Smooth muscle cell (in vitro differentiated cells): Measurements from ENCODE around the gene RARRES2. TPM values are rescaled to one million over a fixed set of nuclear protein-coding genes. Genes with fewer than 3 reads are reported as not detected.

Experiments
- DNase-seq: peaks from one replicate; lab custom pipeline; 2025; ENCODE audit not compliant: unreplicated experiment; lab: John Stamatoyannopoulos, UW
- H2AFZ ChIP-seq: fragments of 200-600 bp; sonication (generic); 2 replicates; pipeline ENCODE4 v1.6.0; 2016; ENCODE audit warnings: antibody characterized with exemption, low read depth, mild to moderate bottlenecking
- H3F3A ChIP-seq: fragments of 200-600 bp; sonication (generic); 2 replicates; pipeline ENCODE4 v1.6.0; 2017; ENCODE audit warnings: antibody characterized with exemption, low read depth
- H3K27ac ChIP-seq: fragments of 200-600 bp; sonication (generic); 2 replicates; pipeline ENCODE4 v1.5.1; 2016; ENCODE audit warnings: low read depth, mild to moderate bottlenecking
- H3K27me3 ChIP-seq: fragments of 200-600 bp; sonication (generic); 2 replicates; pipeline ENCODE4 v1.6.1; 2016; ENCODE audit warnings: low read depth, mild to moderate bottlenecking
- H3K36me3 ChIP-seq: fragments of 200-600 bp; sonication (generic); 2 replicates; pipeline ENCODE4 v1.5.1; 2016; ENCODE audit warnings: low read depth
- H3K4me1 ChIP-seq: fragments of 200-600 bp; sonication (generic); 2 replicates; pipeline ENCODE4 v1.5.1; 2016; ENCODE audit warnings: low read depth
- H3K4me2 ChIP-seq: fragments of 200-600 bp; sonication (generic); 2 replicates; pipeline ENCODE4 v1.6.0; 2016; ENCODE audit warnings: mild to moderate bottlenecking
- H3K4me3 ChIP-seq: fragments of 200-600 bp; sonication (generic); 2 replicates; pipeline ENCODE4 v1.5.1; 2016; ENCODE audit warnings: mild to moderate bottlenecking
- H3K79me2 ChIP-seq: fragments of 200-600 bp; sonication (generic); 2 replicates; pipeline ENCODE4 v1.6.0; 2016; ENCODE audit warnings: low read depth, mild to moderate bottlenecking
- H3K9ac ChIP-seq: fragments of 200-600 bp; sonication (generic); 2 replicates; pipeline ENCODE4 v1.6.0; 2016; ENCODE audit warnings: low read depth
- H3K9me3 ChIP-seq: fragments of 200-600 bp; sonication (generic); replicated peaks from 2 replicates; pipeline ENCODE4 v1.5.1; 2016; ENCODE audit warnings: low read depth
- H4K20me1 ChIP-seq: fragments of 200-600 bp; sonication (generic); 2 replicates; pipeline ENCODE4 v1.6.0; 2016; ENCODE audit warnings: low read depth
- WGBS: methylation state at CpG from one replicate; pipeline ENCODE4 v1.1.7; 2016; ENCODE audit warnings: low lambda C conversion rate; 5-methylcytosine and 5-hydroxymethylcytosine counted together
- polyA plus RNA-seq: library from polyadenylated mRNA; unstranded; fragments of >200 nt; fragmentation: Nextera tagmentation; extraction: Ambion mirVana; gene quantifications from 2 replicates; pipeline ENCODE4 v1.2.1, GENCODE V29; 2016
- total RNA-seq: library from RNA; depleted of rRNA; stranded (reverse); fragments of >200 nt; gene quantifications from 2 replicates; pipeline ENCODE4 v1.2.3, GENCODE V29; 2014
- TF ChIP-seq, protein P1 (sequence below): fragments of 200-600 bp; sonication (generic); IDR thresholded peaks from 2 replicates; pipeline ENCODE4 v1.5.1; 2017; ENCODE audit warnings: borderline replicate concordance, mild to moderate bottlenecking, antibody characterized with exemption; ENCODE audit not compliant: insufficient read depth, poor library complexity, severe bottlenecking

The RARRES2 gene
- total and polyA plus RNA-seq, 2 experiments from 2014 or later = 23.6 to 31.8 TPM

GRCh38 chr7:150355666-150356059, 14.2 kb upstream of the RARRES2 start:
- Histone ChIP-seq H3K79me2 (no peaks in the 10 kb centered on the region), H3K4me1 (peaks cover 4% of the 10 kb centered on the region), H3K27ac (no peak overlapping the region), H2AFZ (no peak overlapping the region), H3K4me2 (no peak overlapping the region), H3K9ac (no peak overlapping the region), H3K27me3 (no peaks in the 10 kb centered on the region), H4K20me1 (no peaks in the 10 kb centered on the region), H3K9me3 (no peaks in the 10 kb centered on the region), H3F3A (no peaks in the 10 kb centered on the region), H3K36me3 (no peaks in the 10 kb centered on the region), H3K4me3 (no peak overlapping the region)
- 93% methylated on average over 1 of the region's 1 CpG for WGBS
- DNase-seq = no peak
- TF ChIP-seq, protein P1, sequence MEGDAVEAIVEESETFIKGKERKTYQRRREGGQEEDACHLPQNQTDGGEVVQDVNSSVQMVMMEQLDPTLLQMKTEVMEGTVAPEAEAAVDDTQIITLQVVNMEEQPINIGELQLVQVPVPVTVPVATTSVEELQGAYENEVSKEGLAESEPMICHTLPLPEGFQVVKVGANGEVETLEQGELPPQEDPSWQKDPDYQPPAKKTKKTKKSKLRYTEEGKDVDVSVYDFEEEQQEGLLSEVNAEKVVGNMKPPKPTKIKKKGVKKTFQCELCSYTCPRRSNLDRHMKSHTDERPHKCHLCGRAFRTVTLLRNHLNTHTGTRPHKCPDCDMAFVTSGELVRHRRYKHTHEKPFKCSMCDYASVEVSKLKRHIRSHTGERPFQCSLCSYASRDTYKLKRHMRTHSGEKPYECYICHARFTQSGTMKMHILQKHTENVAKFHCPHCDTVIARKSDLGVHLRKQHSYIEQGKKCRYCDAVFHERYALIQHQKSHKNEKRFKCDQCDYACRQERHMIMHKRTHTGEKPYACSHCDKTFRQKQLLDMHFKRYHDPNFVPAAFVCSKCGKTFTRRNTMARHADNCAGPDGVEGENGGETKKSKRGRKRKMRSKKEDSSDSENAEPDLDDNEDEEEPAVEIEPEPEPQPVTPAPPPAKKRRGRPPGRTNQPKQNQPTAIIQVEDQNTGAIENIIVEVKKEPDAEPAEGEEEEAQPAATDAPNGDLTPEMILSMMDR = no peak

GRCh38 chr7:150351587-150352194, 10.3 kb upstream of the RARRES2 start:
- Histone ChIP-seq H3K4me3 (no peak overlapping the region), H3K36me3 (no peaks in the 10 kb centered on the region), H3K27me3 (no peaks in the 10 kb centered on the region), H3K4me1 (peaks cover 2% of the 10 kb centered on the region), H3F3A (no peaks in the 10 kb centered on the region), H3K9ac (no peak overlapping the region), H3K79me2 (no peaks in the 10 kb centered on the region), H3K9me3 (no peaks in the 10 kb centered on the region), H3K27ac (no peak overlapping the region), H3K4me2 (no peak overlapping the region), H2AFZ (no peak overlapping the region), H4K20me1 (no peaks in the 10 kb centered on the region)
- TF ChIP-seq, protein P1 = no peak
- DNase-seq = no peak
- WGBS = 72% methylated on average over 8 of the region's 8 CpGs

DNA sequence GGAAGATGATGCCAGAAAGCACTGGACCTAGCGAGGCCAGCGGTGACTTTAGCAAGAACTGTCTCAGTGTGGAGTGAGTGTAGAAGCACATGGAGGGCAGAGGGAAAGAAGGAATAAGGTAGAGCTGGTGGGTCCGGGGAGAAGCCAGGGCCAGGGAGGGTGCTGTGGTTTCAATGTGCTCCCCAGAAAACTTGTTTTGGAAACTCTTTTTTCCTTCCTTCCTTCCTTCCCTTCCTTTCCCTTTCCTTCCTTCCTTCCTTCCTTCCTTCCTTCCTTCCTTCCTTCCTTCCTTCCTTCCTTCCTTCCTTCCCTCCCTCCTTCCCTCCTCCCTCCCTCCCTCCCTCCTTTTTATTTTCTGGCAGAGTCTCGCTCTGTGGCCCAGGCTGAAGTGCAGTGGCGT, 5.5 kb upstream of the RARRES2 start:
- H3K4me2 ChIP-seq = no peak overlapping the region

More for the DNA sequence above, 5.5 kb upstream of the RARRES2 start:
- 85% methylated on average over 4 of the region's 5 CpGs for WGBS
- no peaks in the 10 kb centered on the region for H3K4me1 ChIP-seq
- TF ChIP-seq, protein P1 = no peak
- H3K4me3 ChIP-seq = no peak overlapping the region
- H2AFZ ChIP-seq = no peak overlapping the region
- no peaks in the 10 kb centered on the region for H3F3A ChIP-seq
- H4K20me1 ChIP-seq = no peaks in the 10 kb centered on the region
- H3K27me3 ChIP-seq = peaks cover 11% of the 10 kb centered on the region
- no peak for DNase-seq
- no peaks in the 10 kb centered on the region for H3K36me3 ChIP-seq
- no peaks in the 10 kb centered on the region for H3K9me3 ChIP-seq
- no peaks in the 10 kb centered on the region for H3K79me2 ChIP-seq
- H3K27ac ChIP-seq = no peak overlapping the region
- H3K9ac ChIP-seq = no peak overlapping the region
